IPS-15b (cell line): ENCODE measurements around the gene GPRC5B.

Source experiments
- H3K27me3 ChIP-seq: one replicate; pipeline ENCODE4 v1.6.1; 2013; ENCODE audit warnings: low read length; ENCODE audit not compliant: control insufficient read depth, insufficient read depth
- H3K36me3 ChIP-seq: one replicate; pipeline ENCODE4 v1.6.1; 2013; ENCODE audit warnings: low read length; ENCODE audit not compliant: control insufficient read depth, insufficient read depth
- H3K4me1 ChIP-seq: one replicate; pipeline ENCODE4 v1.6.1; 2013; ENCODE audit warnings: mild to moderate bottlenecking, low read length; ENCODE audit not compliant: control insufficient read depth, insufficient read depth
- H3K4me3 ChIP-seq: one replicate; pipeline ENCODE4 v1.5.1; 2013; ENCODE audit warnings: low read depth, low read length
- H3K9ac ChIP-seq: one replicate; pipeline ENCODE4 v1.6.1; 2013; ENCODE audit warnings: low read depth, mild to moderate bottlenecking, low read length
- H3K9me3 ChIP-seq: one replicate; pipeline ENCODE4 v1.6.1; 2013; ENCODE audit warnings: mild to moderate bottlenecking, low read length; ENCODE audit not compliant: control insufficient read depth, insufficient read depth

The GPRC5B gene

GRCh38 chr16:19837331-19837980 is 47.2 kb downstream of the GPRC5B start:
- no peak overlapping the region for H3K4me3 ChIP-seq
- H3K36me3 ChIP-seq, result no peaks in the 10 kb centered on the region
- H3K9ac ChIP-seq, result peak overlapping the region; percentile 16
- H3K4me1 ChIP-seq, result peaks cover 9% of the 10 kb centered on the region
- H3K27me3 ChIP-seq, result no peaks in the 10 kb centered on the region
- H3K9me3 ChIP-seq, result no peaks in the 10 kb centered on the region

GRCh38 chr16:19835968-19836421 is 48.7 kb downstream of the GPRC5B start:
- Histone ChIP-seq H3K4me3 (no peak overlapping the region), H3K4me1 (peaks cover 9% of the 10 kb centered on the region), H3K9ac (no peak overlapping the region), H3K36me3 (no peaks in the 10 kb centered on the region), H3K27me3 (no peaks in the 10 kb centered on the region), H3K9me3 (no peaks in the 10 kb centered on the region)

- no peak overlapping the region for H3K9ac ChIP-seq
- H3K27me3 ChIP-seq, result no peaks in the 10 kb centered on the region
- no peaks in the 10 kb centered on the region for H3K36me3 ChIP-seq
- no peaks in the 10 kb centered on the region for H3K9me3 ChIP-seq
- peaks cover 9% of the 10 kb centered on the region for H3K4me1 ChIP-seq
- no peak overlapping the region for H3K4me3 ChIP-seq
Measured at GRCh38 chr16:19835196-19835595, 49.5 kb downstream of the GPRC5B start.

GRCh38 chr16:19833581-19833980 is 51.1 kb downstream of the GPRC5B start:
- H3K27me3 ChIP-seq, result no peaks in the 10 kb centered on the region
- peaks cover 9% of the 10 kb centered on the region for H3K4me1 ChIP-seq
- no peak overlapping the region for H3K9ac ChIP-seq
- H3K4me3 ChIP-seq, result no peak overlapping the region
- no peaks in the 10 kb centered on the region for H3K9me3 ChIP-seq
- no peaks in the 10 kb centered on the region for H3K36me3 ChIP-seq

GRCh38 chr16:19833176-19833575 is 51.5 kb downstream of the GPRC5B start:
- H3K27me3 ChIP-seq, result no peaks in the 10 kb centered on the region
- H3K36me3 ChIP-seq, result no peaks in the 10 kb centered on the region
- H3K4me1 ChIP-seq, result peaks cover 7% of the 10 kb centered on the region
- no peaks in the 10 kb centered on the region for H3K9me3 ChIP-seq
- no peak overlapping the region for H3K4me3 ChIP-seq
- H3K9ac ChIP-seq, result no peak overlapping the region

GRCh38 chr16:19831678-19832077 is 53.0 kb downstream of the GPRC5B start:
- no peaks in the 10 kb centered on the region for H3K27me3 ChIP-seq
- no peak overlapping the region for H3K4me3 ChIP-seq
- H3K4me1 ChIP-seq, result no peaks in the 10 kb centered on the region
- H3K9me3 ChIP-seq, result no peaks in the 10 kb centered on the region
- H3K9ac ChIP-seq, result no peak overlapping the region
- no peaks in the 10 kb centered on the region for H3K36me3 ChIP-seq

- H3K27me3 ChIP-seq, result no peaks in the 10 kb centered on the region
- no peak overlapping the region for H3K9ac ChIP-seq
- H3K36me3 ChIP-seq, result no peaks in the 10 kb centered on the region
- H3K4me1 ChIP-seq, result no peaks in the 10 kb centered on the region
- H3K9me3 ChIP-seq, result no peaks in the 10 kb centered on the region
- no peak overlapping the region for H3K4me3 ChIP-seq
Measured at GRCh38 chr16:19830902-19831560, 53.6 kb downstream of the GPRC5B start.

- Histone ChIP-seq H3K4me3 (no peak overlapping the region), H3K9me3 (no peaks in the 10 kb centered on the region), H3K4me1 (no peaks in the 10 kb centered on the region)
Measured at GRCh38 chr16:19829844-19830692, 54.6 kb downstream of the GPRC5B start.

GRCh38 chr16:19824216-19824615 is 60.4 kb downstream of the GPRC5B start:
- H3K4me3 ChIP-seq, result no peak overlapping the region
- no peaks in the 10 kb centered on the region for H3K9me3 ChIP-seq
- no peaks in the 10 kb centered on the region for H3K4me1 ChIP-seq
- H3K9ac ChIP-seq, result no peak overlapping the region
- no peaks in the 10 kb centered on the region for H3K27me3 ChIP-seq
- H3K36me3 ChIP-seq, result no peaks in the 10 kb centered on the region

More at GRCh38 chr16:19829844-19830692, 54.6 kb downstream of the GPRC5B start:
- H3K36me3 ChIP-seq, result no peaks in the 10 kb centered on the region
- H3K27me3 ChIP-seq, result no peaks in the 10 kb centered on the region
- H3K9ac ChIP-seq, result no peak overlapping the region

GRCh38 chr16:19823322-19823721 is 61.3 kb downstream of the GPRC5B start:
- Histone ChIP-seq H3K4me1 (no peaks in the 10 kb centered on the region), H3K4me3 (no peak overlapping the region), H3K27me3 (no peaks in the 10 kb centered on the region)

GRCh38 chr16:19822533-19822932 is 62.1 kb downstream of the GPRC5B start:
- Histone ChIP-seq H3K9me3 (no peaks in the 10 kb centered on the region), H3K27me3 (no peaks in the 10 kb centered on the region)

More at GRCh38 chr16:19823322-19823721, 61.3 kb downstream of the GPRC5B start:
- no peaks in the 10 kb centered on the region for H3K9me3 ChIP-seq
- H3K9ac ChIP-seq, result no peak overlapping the region
- H3K36me3 ChIP-seq, result no peaks in the 10 kb centered on the region

More at GRCh38 chr16:19822533-19822932, 62.1 kb downstream of the GPRC5B start:
- no peaks in the 10 kb centered on the region for H3K4me1 ChIP-seq
- no peaks in the 10 kb centered on the region for H3K36me3 ChIP-seq
- H3K4me3 ChIP-seq, result no peak overlapping the region
- no peak overlapping the region for H3K9ac ChIP-seq
